ENCODE measurements around the gene ADGRF5. TPM values are rescaled to one million over a fixed set of nuclear protein-coding genes. Genes with fewer than 3 reads are reported as not detected.

ADGRF5 gene
- total and polyA plus RNA-seq, 2 donors (not counting 3 experiments of a cell fraction or from before 2014, with no cell fraction given), result 26.3 to 50.0 TPM

DNA sequence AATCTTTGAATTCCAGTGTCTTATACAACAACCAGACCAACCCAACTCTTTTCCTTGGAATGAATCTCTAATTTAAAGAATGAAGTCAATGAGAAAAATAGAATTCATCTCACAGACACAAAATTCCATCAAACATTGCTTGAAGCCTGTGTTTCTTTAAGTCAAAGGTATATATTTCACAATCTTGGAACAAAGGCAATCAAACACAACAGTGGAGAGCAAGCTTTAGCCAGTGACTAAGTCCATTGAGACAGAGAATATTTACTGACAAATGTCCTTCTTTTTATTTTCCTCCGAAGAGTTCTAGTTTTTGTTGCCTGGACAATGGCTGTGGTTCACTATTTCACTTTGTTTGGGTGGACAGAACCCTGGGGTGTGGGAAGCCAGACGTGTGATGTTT, 92.8 kb downstream of the ADGRF5 start:
- Histone ChIP-seq H3K4me2 (ENCODE audit: insufficient read depth, low read length) (no peak overlapping the region), H3K9me1 (replicated peaks; ENCODE audit: control insufficient read depth, extremely low read depth, insufficient read depth, low read length) (no peaks in the 10 kb centered on the region), H3K27me3 (ENCODE audit: control insufficient read depth in 2 of 2, insufficient read depth in 2 of 2, low read length in 2 of 2) (peaks cover 7 to 11% of the 10 kb centered on the region in 2 experiments), H3K4me3 (replicated peaks in 1 of 3; ENCODE audit: insufficient read depth in 1 of 3, low read depth in 1 of 3, low read length in 3 of 3) (no peak overlapping the region), H4K20me1 (replicated peaks; ENCODE audit: control insufficient read depth, extremely low read depth, insufficient read depth, low read length) (no peaks in the 10 kb centered on the region), H3K4me1 (ENCODE audit: control insufficient read depth, extremely low read depth, insufficient read depth, low read length) (no peaks in the 10 kb centered on the region), H3K9ac (replicated peaks; ENCODE audit: extremely low read depth, insufficient read depth, low read length) (no peak overlapping the region), H3K27ac (ENCODE audit: insufficient read depth, low read depth, low read length) (no peak overlapping the region), H3K36me3 (ENCODE audit: control insufficient read depth in 2 of 2, extremely low read depth in 1 of 2, insufficient read depth in 2 of 2, low read length in 2 of 2) (no peaks in the 10 kb centered on the region), H3K79me2 (ENCODE audit: control insufficient read depth, insufficient read depth, low read length) (no peaks in the 10 kb centered on the region), H3K9me3 (replicated peaks; ENCODE audit: control insufficient read depth, insufficient read depth, low read length) (no peaks in the 10 kb centered on the region), H2AFZ (ENCODE audit: low read depth, low read length) (no peak overlapping the region)
- TF ChIP-seq POLR2AphosphoS5 (IDR thresholded peaks at IDR 0.05; ENCODE audit: insufficient read depth, low read depth, low read length), result no peak
- ChIA-PET CTCF (no interaction called here), POLR2A (no interaction called here)
- FAIRE-seq, result no peak
- dilution Hi-C loops (cut with MboI; ENCODE audit: extremely low pct_ligation_motif_present, low sequenced_read_pairs), result no loop called here
- BruUV-seq (replicated peaks), result no TSS peak
- no peak for DNase-seq (ENCODE audit: low read depth, low spot score)
- intact Hi-C loops (cut with micrococcal nuclease), result no loop called here

GRCh38 chr6:46821458-46821881, 100.3 kb downstream of the ADGRF5 start:
- POLR2A ChIA-PET, result no interaction called here
- H3K36me3 ChIP-seq (ENCODE audit: control insufficient read depth in 2 of 2, extremely low read depth in 1 of 2, insufficient read depth in 2 of 2, low read length in 2 of 2), result no peaks in the 10 kb centered on the region
- H3K9me3 ChIP-seq (replicated peaks; ENCODE audit: control insufficient read depth, insufficient read depth, low read length), result no peaks in the 10 kb centered on the region
- H3K4me1 ChIP-seq (ENCODE audit: control insufficient read depth, extremely low read depth, insufficient read depth, low read length), result no peaks in the 10 kb centered on the region
- no peak overlapping the region for H3K27ac ChIP-seq (ENCODE audit: insufficient read depth, low read depth, low read length)
- no TSS peak for BruUV-seq (replicated peaks)
- dilution Hi-C loops (cut with MboI; ENCODE audit: extremely low pct_ligation_motif_present, low sequenced_read_pairs) (no loop called here), intact Hi-C loops (cut with micrococcal nuclease) (no loop called here)
- DNase-seq (ENCODE audit: low read depth, low spot score) (no peak), FAIRE-seq (no peak)
- no peak overlapping the region for H3K9ac ChIP-seq (replicated peaks; ENCODE audit: extremely low read depth, insufficient read depth, low read length)
- peaks cover 5 to 10% of the 10 kb centered on the region in 2 experiments for H3K27me3 ChIP-seq (ENCODE audit: control insufficient read depth in 2 of 2, insufficient read depth in 2 of 2, low read length in 2 of 2)
- no peaks in the 10 kb centered on the region for H4K20me1 ChIP-seq (replicated peaks; ENCODE audit: control insufficient read depth, extremely low read depth, insufficient read depth, low read length)
- no peak overlapping the region for H3K4me3 ChIP-seq (replicated peaks in 1 of 3; ENCODE audit: insufficient read depth in 1 of 3, low read depth in 1 of 3, low read length in 3 of 3)
- no peaks in the 10 kb centered on the region for H3K9me1 ChIP-seq (replicated peaks; ENCODE audit: control insufficient read depth, extremely low read depth, insufficient read depth, low read length)
- no peak overlapping the region for H3K4me2 ChIP-seq (ENCODE audit: insufficient read depth, low read length)
- H2AFZ ChIP-seq (ENCODE audit: low read depth, low read length), result no peak overlapping the region
- CTCF ChIA-PET, result no interaction called here
- H3K79me2 ChIP-seq (ENCODE audit: control insufficient read depth, insufficient read depth, low read length), result no peaks in the 10 kb centered on the region
- TF ChIP-seq, protein P1, sequence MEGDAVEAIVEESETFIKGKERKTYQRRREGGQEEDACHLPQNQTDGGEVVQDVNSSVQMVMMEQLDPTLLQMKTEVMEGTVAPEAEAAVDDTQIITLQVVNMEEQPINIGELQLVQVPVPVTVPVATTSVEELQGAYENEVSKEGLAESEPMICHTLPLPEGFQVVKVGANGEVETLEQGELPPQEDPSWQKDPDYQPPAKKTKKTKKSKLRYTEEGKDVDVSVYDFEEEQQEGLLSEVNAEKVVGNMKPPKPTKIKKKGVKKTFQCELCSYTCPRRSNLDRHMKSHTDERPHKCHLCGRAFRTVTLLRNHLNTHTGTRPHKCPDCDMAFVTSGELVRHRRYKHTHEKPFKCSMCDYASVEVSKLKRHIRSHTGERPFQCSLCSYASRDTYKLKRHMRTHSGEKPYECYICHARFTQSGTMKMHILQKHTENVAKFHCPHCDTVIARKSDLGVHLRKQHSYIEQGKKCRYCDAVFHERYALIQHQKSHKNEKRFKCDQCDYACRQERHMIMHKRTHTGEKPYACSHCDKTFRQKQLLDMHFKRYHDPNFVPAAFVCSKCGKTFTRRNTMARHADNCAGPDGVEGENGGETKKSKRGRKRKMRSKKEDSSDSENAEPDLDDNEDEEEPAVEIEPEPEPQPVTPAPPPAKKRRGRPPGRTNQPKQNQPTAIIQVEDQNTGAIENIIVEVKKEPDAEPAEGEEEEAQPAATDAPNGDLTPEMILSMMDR (IDR thresholded peaks at IDR 0.05; ENCODE audit: extremely low read depth in 1 of 2, insufficient read depth in 1 of 2, low read depth in 1 of 2, low read length in 2 of 2), result no peak
- TF ChIP-seq POLR2AphosphoS5 (IDR thresholded peaks at IDR 0.05; ENCODE audit: insufficient read depth, low read depth, low read length) (no peak), MAX (IDR thresholded peaks at IDR 0.05; ENCODE audit: insufficient read depth, insufficient read length) (no peak), JUN (IDR thresholded peaks at IDR 0.05; ENCODE audit: borderline replicate concordance, insufficient read depth, insufficient read length, low read depth) (no peak), GATA2 (IDR thresholded peaks at IDR 0.05; ENCODE audit: insufficient read depth, insufficient read length, low read depth, low read length) (no peak), POLR2A (IDR thresholded peaks at IDR 0.05; ENCODE audit: low read depth, low read length) (no peak), EZH2 (IDR thresholded peaks at IDR 0.05; ENCODE audit: borderline replicate concordance, low read depth, low read length, severe bottlenecking) (no peak), FOS (IDR thresholded peaks at IDR 0.05; ENCODE audit: borderline replicate concordance, insufficient read depth, low read length) (no peak), MYC (IDR thresholded peaks at IDR 0.05; ENCODE audit: low read depth, low read length) (no peak)
